Stimulated activated CD4-positive, alpha-beta T cell treated with anti-CD3 and anti-CD28 coated beads, Interleukin-1b, Interleukin-23, amount 100 ng/mL, for 1 hour (primary cell): ENCODE measurements around the gene RILP.

Source experiments
- DNase-seq, 2 donors: peaks; one replicate each; pipeline ENCODE4 v3.0.0-alpha.2; 2020; ENCODE audit warnings: low read depth in 2 of 2

Gene RILP

GRCh38 chr17:1648173-1648962, 1.3 kb downstream of the RILP start:
- DNase-seq: no peak

GRCh38 chr17:1647802-1648171, 1.9 kb downstream of the RILP start:
- DNase-seq: no peak

- DNase-seq: no peak
Observed at GRCh38 chr17:1646199-1646875, 3.3 kb downstream of the RILP start.

- DNase-seq: no peak
Observed at GRCh38 chr17:1645207-1646171, 4.2 kb downstream of the RILP start, which contains the start of gene SCARF1. TSS of gene SCARF1 (minus strand) at chr17:1645732. CDS start at chr17:1645697, 35 bp downstream.

- no peak for DNase-seq
Observed at GRCh38 chr17:1644493-1645206, 5.0 kb downstream of the RILP start.

GRCh38 chr17:1643999-1644492, 5.6 kb downstream of the RILP start:
- DNase-seq: no peak

- DNase-seq: peak in 1 of 2 donors; percentile 30
Observed at GRCh38 chr17:1643293-1643998, 6.2 kb downstream of the RILP start.

- no peak for DNase-seq
Observed at GRCh38 chr17:1641065-1641403, 8.6 kb downstream of the RILP start.

GRCh38 chr17:1640329-1641064, 9.2 kb downstream of the RILP start:
- DNase-seq: no peak

GRCh38 chr17:1639549-1640180, 10.0 kb downstream of the RILP start:
- no peak for DNase-seq

- DNase-seq: no peak
Observed at GRCh38 chr17:1638624-1639300, 10.9 kb downstream of the RILP start.

GRCh38 chr17:1638171-1638590, 11.5 kb downstream of the RILP start:
- no peak for DNase-seq

- DNase-seq: no peak
Observed at GRCh38 chr17:1636732-1637285, 12.9 kb downstream of the RILP start.

- DNase-seq: no peak
Observed at GRCh38 chr17:1635675-1636465, 13.8 kb downstream of the RILP start.

- DNase-seq: no peak
Observed at GRCh38 chr17:1634841-1635650, 14.6 kb downstream of the RILP start.

GRCh38 chr17:1630662-1631061, 19.0 kb downstream of the RILP start:
- DNase-seq: no peak
